DMS 273 (cell line): ENCODE results near the gene HKDC1.
"Not testable (repeated sequence)": the region's sequence is repeated elsewhere in the genome, so short reads cannot be mapped to it uniquely, and the experiment has no call there.

Source experiments
- DNase-seq: peaks from one replicate; lab custom pipeline; 2025; ENCODE audit not compliant: unreplicated experiment; lab: John Stamatoyannopoulos, UW

Gene HKDC1

DNA sequence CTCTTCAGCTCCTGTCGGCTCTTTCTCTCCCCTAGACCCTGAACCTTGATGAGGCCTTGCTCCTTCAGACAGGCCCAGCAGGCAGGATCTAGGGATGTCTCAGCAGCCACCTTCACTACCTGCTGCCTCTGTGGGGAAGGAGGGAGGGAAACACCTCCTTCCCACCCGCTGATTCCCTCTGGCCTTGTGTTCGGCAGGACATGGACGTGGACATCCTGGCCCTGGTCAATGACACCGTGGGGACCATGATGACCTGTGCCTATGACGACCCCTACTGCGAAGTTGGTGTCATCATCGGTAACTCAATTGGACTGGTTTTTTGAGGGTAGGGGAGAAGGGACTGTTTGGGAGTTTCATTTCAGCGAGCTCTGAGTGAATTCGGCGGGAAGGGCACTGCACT is 20.3 kb downstream of the HKDC1 start:
- DNase-seq: no peak

DNA sequence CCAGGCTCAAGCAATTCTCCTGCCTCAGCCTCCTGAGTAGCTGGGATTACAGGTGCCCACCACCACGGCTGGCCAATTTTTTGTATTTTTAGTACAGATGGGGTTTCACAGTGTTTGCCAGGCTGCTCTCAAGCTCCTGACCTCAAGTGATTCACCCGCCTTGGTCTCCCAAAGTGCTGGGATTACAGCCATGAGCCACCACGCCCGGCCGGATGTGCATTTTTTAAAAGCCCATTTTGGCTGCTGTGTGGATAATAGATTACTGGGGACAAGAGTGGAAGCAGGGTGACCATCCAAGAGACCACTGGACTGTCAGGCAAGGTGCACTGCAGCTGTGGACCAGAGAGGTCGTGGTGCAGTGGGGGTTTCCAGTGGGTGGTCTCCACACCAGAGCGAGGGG is 21.4 kb downstream of the HKDC1 start:
- no peak for DNase-seq

DNA sequence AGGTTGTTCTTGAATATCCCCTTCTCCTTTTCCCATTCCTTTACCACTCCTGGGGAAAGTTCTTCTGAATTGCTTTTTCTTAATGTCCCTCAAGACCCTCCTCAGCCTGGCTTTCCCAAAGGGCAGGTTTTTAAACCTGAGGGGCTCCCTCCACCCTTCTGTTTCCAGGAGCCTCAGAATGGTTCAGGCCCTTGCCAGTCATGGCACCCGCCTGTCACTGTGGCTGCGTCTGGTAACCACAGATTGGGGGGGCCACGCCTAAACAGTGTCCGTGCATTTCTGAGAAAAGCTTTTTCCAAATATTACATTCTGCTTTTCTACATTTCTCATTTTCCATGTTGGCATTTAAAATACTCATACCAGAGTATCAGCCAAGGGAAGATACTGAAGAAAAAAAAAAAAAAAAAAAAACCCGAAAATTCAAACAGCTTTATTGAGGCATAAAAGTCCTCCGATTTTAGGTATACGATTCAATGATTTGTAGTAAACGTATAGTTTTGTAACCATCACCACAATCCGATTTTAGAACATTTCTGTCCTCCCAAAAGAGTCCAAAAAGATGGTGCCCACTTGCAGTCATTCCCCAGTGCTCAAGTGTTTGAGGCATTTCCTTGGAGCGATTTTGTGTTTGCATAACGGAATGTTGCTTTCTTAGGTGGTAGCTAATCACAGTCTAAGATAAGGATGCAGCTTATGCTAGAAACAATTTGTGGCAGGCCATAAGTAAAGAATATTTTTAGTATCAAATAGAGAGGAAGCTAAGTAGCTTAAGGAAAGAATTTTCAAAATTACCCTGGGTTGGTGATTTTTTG is 22.1 kb downstream of the HKDC1 start:
- DNase-seq: no peak

DNA sequence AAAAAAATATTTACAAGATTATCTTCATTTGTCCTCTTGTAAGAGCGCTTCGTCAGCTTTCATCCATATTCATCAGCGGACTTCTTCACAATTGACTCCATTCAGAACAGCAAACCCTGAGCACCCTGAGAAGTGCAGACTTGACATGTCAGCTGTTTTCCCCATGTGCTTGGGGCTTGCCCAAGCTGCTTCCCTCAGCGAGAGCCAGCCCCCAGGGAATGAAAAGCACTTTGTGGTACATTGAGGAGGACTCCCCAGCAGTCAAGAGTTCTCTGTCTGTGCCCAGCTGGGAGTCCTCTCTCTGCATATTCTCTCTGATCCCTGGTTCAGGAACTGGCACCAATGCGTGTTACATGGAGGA is 22.7 kb downstream of the HKDC1 start:
- DNase-seq: no peak

DNA sequence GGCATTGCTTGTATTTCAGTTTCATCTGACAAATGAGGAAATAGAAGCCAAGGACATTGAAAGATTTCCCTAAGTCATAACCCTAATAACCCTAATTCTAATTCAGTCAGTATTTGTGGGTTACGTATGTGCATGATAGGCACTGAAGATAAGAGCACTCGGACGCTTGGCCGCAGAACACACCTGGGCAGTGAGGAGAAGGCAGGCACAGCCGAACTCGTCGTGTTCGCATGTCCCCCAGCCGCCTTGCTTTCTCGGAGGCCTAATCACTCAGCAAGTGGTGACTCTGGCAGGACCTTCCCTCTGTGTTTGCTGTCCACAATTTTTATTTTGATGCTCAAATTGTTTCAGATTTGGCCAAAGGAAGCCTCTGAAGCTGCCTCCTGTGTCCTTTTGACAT is 23.7 kb downstream of the HKDC1 start:
- no peak for DNase-seq

DNA sequence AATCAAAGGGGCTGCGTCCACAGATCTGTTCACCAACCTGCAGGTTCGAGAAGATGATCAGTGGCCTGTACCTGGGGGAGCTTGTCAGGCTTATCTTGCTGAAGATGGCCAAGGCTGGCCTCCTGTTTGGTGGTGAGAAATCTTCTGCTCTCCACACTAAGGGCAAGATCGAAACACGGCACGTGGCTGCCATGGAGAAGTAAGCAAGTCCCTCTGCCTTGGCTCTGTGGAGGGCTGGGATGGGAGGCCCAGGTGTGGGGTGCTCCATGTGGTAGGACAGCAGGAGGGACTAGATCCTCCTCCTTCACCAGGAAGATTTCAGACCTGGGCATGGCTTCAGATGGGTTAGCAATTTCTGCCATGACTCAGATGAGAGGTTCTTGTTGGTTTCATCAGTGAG is 25.9 kb downstream of the HKDC1 start:
- no peak for DNase-seq

DNA sequence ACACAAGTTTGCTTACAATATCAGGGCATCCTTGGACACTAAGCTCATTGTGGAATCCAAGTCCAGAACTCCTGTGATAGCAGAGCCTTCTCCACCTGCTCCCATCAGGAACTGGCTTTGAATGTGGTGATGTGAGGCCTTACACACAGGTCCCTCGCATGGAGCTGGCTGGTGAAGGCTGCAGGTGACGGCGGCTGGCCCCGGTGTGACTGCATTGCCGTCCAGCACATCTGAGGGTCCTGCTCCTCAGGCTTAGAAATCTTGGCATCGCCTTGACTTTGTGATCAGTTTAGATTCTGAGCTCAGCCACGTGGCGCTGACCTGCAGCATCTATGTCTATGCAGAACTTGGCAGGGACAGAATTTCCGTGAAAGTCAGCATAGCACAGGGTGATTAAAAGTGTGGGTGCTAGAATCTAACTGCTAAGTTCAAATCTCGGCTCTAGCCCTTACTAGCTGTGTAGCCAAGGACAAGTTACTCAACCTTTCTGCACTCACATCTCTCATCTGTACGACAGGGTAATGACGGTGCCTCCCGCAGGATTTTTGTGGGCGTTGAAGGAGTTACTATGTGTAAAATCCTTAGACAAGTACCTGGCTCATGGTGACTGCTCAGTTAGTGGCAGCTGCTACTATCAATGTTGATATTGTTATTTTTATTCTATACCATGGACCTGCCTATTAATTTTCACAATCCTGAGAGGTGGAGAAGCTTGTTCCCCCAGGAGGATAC is 26.6 kb downstream of the HKDC1 start:
- no peak for DNase-seq

DNA sequence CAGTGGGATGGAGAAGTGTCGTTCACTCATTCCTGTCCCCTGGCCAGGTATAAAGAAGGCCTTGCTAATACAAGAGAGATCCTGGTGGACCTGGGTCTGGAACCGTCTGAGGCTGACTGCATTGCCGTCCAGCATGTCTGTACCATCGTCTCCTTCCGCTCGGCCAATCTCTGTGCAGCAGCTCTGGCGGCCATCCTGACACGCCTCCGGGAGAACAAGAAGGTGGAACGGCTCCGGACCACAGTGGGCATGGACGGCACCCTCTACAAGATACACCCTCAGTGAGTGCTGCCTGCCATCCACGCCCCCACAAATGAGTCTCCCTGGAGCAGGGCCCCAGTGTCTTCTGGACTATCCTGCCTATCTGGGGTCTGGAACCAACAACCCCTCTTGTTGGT is 27.2 kb downstream of the HKDC1 start:
- no peak for DNase-seq

DNA sequence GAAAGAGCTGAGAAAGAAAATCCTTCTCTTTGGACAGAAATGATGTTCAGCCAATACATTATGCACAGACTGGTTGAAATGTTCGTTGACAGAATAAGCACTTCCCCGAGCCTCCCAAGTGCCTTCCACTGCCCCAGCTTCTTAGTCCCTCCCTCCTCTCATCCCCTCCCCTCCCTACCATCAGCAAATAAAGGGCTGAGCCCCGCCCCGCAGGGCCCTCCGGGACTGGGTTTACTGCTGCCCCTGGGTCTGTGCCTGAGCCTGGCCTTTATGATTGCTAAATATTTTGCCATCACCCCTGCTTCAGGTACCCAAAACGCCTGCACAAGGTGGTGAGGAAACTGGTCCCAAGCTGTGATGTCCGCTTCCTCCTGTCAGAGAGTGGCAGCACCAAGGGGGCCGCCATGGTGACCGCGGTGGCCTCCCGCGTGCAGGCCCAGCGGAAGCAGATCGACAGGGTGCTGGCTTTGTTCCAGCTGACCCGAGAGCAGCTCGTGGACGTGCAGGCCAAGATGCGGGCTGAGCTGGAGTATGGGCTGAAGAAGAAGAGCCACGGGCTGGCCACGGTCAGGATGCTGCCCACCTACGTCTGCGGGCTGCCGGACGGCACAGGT is 28.1 kb downstream of the HKDC1 start:
- no peak for DNase-seq

DNA sequence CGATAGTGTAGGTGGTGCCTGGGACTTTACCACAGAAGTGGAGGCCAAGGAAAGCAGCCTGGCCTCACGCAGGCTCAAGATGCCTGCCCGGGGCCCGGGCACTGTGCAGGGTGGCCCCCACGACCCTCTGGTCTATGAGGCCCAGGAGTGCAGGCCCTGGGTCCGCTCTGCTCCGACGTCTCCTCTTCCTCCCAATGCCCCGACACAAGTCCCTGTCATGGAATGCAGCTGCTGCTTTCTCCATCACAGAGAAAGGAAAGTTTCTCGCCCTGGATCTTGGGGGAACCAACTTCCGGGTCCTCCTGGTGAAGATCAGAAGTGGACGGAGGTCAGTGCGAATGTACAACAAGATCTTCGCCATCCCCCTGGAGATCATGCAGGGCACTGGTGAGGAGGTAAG is 29.9 kb downstream of the HKDC1 start:
- DNase-seq: no peak

DNA sequence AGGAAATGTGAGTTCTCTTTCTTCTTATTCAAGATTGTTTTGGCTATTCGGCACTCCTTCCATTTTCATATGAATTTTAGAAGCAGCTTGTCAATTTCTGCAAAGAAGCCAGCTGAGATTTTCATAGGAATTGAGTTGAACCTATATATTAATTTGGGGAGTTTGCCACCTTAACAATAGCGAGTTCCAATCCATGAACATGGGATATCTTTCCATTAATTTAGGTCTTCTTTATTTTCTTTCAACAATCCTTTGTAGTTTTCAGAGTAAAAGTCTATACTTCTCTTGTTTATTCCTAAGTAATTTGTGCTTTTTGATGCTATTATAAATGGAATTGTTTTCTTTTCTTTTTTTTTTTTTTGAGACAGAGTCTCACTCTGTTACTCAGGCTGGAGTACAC is 31.3 kb downstream of the HKDC1 start:
- DNase-seq: not testable (repeated sequence)

DNA sequence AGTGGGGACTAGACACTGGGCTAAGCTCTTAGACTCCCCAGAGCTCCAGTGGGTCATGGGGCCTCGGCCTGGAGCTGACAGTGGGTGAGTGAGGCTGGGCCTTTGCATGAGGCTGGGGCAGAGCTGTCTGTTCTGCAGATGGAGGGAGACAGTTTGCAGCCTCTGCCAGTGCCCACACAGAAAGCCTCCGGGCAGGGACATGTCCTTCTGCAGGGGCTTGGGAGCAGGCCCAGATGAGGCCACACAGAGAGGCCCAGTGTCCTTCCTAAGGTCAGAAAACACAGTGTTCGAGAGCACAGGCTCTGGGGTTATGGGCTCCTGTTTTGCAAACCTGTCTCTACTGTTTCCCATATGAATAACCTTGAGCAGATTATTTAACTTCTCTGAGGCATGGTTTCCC is 33.0 kb downstream of the HKDC1 start:
- DNase-seq: no peak

DNA sequence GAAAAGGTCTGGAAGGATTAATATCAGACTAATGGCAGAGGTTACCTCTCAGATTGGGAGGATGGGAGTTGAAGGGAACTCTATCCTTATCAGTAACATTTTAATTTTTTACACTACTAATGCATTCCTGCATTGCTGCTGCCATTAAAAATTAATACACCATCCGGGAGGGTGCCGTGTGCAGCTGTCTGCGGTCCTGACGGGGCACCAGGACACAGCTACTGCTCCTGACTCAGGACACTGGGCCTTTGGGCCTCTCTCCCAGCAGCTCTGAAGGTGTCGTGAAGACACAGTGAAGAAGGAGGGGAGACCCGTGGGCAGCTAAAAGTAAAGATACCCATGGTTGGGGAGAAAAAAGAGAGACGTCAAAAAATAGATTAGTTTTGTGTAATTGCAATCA is 34.7 kb downstream of the HKDC1 start:
- DNase-seq: no peak

DNA sequence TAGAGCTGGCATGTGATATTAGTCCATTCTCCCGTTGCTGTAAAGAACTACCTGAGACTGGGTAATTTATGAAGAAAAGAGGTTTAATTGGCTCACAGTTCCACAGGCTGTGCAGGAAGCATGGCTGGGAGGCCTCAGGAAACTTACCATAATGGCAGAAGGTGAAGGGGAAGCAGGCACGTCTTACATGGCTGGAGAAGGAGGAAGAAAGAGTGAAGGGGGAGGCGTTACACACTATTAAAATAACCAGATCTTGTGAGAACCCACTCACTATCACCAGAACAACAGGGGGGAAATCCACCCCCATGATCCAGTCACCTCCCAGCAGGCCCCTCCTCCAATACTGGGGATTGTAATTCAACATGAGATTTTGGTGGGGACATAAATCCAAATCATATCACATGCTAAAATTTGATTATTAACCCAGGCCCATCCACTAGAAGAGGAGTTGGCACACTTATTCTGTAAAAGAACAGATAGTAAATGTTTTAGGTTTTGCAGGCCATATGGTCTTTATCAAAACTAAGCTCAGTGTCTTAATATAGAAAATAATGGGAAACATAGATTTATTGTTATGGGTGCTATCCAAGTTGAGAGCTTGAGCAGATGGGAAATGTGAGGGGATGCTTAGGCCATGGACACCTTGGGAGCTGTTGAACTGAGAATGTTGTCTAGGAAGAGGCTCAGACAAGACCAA is 39.6 kb downstream of the HKDC1 start:
- no peak for DNase-seq

DNA sequence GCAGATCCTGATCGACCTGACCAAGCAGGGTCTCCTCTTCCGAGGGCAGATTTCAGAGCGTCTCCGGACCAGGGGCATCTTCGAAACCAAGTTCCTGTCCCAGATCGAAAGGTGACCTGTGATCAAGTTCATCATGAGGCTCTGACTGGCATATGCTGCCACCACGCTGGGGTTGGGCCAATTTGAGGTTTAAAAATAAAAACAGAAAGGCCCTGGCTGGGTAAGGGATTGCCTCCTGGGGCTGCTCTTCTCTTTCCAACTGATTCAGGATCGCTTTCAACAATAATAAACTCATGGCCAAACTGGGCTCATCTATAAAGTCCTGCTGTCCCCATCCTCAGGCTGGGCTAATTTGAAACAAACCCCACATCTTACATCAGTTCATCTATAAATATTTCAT is 41.1 kb downstream of the HKDC1 start:
- DNase-seq: no peak

DNA sequence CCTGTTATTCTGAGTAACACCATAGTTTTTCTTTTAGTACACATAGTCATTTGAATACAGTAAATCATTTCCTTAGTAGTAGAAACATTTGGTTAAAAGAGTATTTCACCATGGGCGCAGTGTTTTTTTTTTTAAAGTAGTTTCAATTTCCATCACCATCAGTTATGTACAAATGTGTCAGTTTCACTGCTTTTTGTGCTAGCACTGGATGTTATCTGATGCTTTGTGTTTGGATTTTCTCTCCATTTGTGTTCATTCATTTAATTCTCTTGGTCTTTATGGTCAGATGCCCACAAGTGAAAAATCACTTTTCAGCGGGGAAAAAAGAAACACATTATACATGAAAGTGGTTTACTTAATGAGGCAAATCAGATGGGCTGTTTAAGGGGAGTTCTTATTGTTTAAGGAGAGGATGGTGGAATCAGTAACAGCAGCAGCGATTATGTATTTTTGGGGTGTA is 42.2 kb downstream of the HKDC1 start:
- DNase-seq: no peak

DNA sequence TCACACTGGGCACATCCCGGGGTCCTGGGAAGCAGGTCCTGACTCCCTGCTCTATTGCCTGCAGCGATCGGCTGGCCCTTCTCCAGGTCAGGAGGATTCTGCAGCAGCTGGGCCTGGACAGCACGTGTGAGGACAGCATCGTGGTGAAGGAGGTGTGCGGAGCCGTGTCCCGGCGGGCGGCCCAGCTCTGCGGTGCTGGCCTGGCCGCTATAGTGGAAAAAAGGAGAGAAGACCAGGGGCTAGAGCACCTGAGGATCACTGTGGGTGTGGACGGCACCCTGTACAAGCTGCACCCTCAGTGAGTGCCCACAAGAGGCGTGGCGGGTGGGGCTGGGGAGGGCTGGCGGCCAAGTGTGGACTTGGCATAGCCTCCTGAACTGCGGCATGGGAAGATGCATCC is 45.4 kb downstream of the HKDC1 start:
- no peak for DNase-seq

DNA sequence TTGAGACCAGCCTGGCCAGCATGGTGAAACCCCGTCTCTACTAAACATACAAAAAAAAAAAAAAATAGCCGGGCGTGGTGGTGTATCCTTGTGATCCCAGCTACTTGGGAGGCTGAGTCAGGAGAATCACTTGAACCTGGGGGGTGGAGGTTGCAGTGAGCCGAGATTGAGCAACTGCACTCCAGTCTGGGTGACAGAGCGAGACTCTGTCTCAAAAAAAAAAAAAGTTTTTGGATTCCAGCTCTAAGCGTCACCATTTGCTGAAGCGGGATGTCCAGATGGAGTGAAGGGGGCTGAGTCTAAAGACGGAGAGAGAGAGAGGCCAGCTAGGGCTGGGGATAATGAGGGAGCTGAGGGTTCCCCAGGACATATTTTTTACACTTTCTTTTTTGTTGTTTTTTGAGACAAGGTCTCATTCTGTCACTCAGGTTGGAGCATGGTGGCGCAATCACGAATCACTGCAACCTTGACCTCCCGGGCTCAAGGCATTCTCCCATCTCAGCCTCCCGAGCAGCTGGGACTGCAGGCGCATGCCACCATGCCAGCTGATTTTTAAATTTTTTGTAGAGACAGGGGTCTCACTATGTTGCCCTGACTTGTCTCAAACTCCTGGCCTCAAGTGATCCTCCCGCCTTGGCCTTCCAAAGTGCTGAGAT is 48.8 kb downstream of the HKDC1 start:
- no peak for DNase-seq

DNA sequence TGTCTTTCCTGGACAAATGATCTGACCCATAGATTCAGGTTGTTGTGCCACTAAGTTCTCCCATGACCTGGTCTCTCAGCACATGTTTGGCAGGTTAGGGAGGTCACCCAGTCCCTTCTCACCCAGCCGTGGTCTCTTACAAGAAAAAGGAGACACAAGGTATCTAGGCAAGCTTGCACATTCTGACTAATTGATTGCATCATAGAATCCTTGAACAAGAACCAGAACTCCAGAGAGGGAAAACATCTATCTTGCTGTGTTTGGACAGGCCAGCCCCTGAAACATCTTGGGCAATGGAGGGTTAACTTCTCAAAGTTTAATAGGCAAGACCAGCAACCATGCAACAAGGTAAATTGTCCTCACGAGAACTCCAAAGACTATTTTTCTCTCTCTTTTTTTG is 49.6 kb downstream of the HKDC1 start:
- DNase-seq: no peak

DNA sequence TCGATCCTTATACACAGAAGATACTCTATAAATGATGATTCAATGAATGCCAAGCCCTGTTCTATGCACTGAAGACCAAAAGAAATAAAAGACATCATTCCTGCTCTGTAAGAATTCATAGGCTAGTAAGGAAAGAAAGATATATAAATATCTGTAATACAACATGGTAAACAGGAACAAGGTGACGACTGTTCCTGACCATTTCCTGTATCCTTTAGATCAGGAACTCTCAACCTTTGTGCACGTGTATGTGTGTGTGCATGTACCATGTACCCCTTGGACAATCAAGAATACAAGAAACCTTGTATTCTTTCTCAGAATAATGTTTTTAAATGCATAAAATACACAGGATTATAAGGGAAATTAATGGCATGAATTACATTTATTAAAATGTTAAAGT is 50.9 kb downstream of the HKDC1 start:
- no peak for DNase-seq

DNA sequence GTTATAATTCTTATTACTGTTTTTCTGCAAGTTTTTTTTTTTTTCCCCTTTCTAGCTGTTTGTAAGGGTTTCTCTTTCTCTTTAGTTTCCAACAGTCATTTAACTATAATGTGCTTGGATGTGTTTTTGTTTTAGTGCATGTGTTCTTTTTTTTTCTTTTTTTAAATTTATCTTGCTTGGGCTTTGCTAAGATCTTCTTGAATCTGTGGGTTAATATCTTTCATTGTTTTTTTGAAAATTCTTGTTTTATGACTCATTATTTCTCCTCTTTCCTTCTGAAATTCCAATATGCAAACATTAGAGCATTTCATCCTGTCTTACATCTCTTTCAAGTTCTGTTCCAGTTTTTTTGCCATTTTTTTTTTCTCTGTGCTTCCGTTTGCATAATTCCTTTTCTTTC is 52.5 kb downstream of the HKDC1 start:
- DNase-seq: no peak
